ENCODE results near the gene GPX3. TPM values are rescaled to one million over a fixed set of nuclear protein-coding genes. Genes with fewer than 3 reads are reported as not detected.

The GPX3 gene
- total and polyA plus RNA-seq, 2 of the 13 experiments (the other 11 are each of a cell fraction or from before 2014, with no cell fraction given), result 33.8 to 1,892 TPM

DNA sequence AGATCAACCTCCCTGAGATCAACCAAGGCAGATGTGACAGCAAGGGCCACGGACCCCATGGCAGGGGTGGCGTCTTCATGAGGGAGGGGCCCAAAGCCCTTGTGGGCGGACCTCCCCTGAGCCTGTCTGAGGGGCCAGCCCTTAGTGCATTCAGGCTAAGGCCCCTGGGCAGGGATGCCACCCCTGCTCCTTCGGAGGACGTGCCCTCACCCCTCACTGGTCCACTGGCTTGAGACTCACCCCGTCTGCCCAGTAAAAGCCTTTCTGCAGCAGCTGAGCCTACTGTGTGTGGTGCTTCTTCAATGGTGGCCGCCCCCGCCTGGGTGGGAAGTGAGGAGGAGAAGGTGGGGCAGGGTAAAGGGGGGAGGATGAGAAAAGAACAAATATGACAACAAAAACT is 8.3 kb downstream of the GPX3 start (continued):
- TF ChIP-seq SNAPC2 (CRISPR knock-in tag; IDR thresholded peaks at IDR 0.05) (0 out of 2 replicates have a peak, but pooled peaks have one; percentile 23), RBM22 (optimal IDR thresholded peaks at IDR 0.05; ENCODE audit: low read length) (peak; percentile 34), ZNF607 (CRISPR knock-in tag; IDR thresholded peaks at IDR 0.05; ENCODE audit: borderline replicate concordance) (peak; percentile 64), ZBTB39 (CRISPR knock-in tag; IDR thresholded peaks at IDR 0.05) (0 out of 2 replicates have a peak, but pooled peaks have one; percentile 57), ZNF34 (CRISPR knock-in tag; IDR thresholded peaks at IDR 0.05; ENCODE audit: borderline replicate concordance) (no peak), ZNF577 (CRISPR knock-in tag; IDR thresholded peaks at IDR 0.05; ENCODE audit: borderline replicate concordance, low read depth) (no peak), ZC3H13 (CRISPR knock-in tag; IDR thresholded peaks at IDR 0.05) (peak; percentile 92), HNRNPUL1 (IDR thresholded peaks at IDR 0.05; ENCODE audit: low read depth, low read length) (no peak), HNRNPK (IDR thresholded peaks at IDR 0.05; ENCODE audit: low read depth, low read length, poor library complexity, severe bottlenecking) (no peak), PHF5A (CRISPR knock-in tag; IDR thresholded peaks at IDR 0.05; ENCODE audit: low read depth, unreplicated experiment) (no peak), TARDBP (CRISPR knock-in tag; IDR thresholded peaks at IDR 0.05) (peak; percentile 67; the same call in 1 of the 2 replicates), ZNF563 (CRISPR knock-in tag; IDR thresholded peaks at IDR 0.05) (peak; percentile 38; the same call in 1 of the 2 replicates), ZNF878 (CRISPR knock-in tag; IDR thresholded peaks at IDR 0.05) (peak; percentile 67; the same call in 1 of the 2 replicates), RARG (CRISPR knock-in tag; IDR thresholded peaks at IDR 0.05; ENCODE audit: low read depth) (no peak), MEF2D (CRISPR knock-in tag; IDR thresholded peaks at IDR 0.05) (0 out of 2 replicates have a peak, but pooled peaks have one; percentile 14), NFATC3 (CRISPR knock-in tag; IDR thresholded peaks at IDR 0.05) (no peak), RXRB (CRISPR knock-in tag; IDR thresholded peaks at IDR 0.05; ENCODE audit: borderline replicate concordance) (no peak), ZNF83 (CRISPR knock-in tag; IDR thresholded peaks at IDR 0.05; ENCODE audit: borderline replicate concordance) (no peak), BRCA1 (CRISPR knock-in tag; IDR thresholded peaks at IDR 0.05) (no peak), NR2F1 (CRISPR knock-in tag; IDR thresholded peaks at IDR 0.05) (no peak), TBX3 (IDR thresholded peaks at IDR 0.05; ENCODE audit: borderline replicate concordance) (no peak), ZNF546 (CRISPR knock-in tag; conservative IDR thresholded peaks at IDR 0.05) (no peak)
- TF ChIP-seq, protein P1, sequence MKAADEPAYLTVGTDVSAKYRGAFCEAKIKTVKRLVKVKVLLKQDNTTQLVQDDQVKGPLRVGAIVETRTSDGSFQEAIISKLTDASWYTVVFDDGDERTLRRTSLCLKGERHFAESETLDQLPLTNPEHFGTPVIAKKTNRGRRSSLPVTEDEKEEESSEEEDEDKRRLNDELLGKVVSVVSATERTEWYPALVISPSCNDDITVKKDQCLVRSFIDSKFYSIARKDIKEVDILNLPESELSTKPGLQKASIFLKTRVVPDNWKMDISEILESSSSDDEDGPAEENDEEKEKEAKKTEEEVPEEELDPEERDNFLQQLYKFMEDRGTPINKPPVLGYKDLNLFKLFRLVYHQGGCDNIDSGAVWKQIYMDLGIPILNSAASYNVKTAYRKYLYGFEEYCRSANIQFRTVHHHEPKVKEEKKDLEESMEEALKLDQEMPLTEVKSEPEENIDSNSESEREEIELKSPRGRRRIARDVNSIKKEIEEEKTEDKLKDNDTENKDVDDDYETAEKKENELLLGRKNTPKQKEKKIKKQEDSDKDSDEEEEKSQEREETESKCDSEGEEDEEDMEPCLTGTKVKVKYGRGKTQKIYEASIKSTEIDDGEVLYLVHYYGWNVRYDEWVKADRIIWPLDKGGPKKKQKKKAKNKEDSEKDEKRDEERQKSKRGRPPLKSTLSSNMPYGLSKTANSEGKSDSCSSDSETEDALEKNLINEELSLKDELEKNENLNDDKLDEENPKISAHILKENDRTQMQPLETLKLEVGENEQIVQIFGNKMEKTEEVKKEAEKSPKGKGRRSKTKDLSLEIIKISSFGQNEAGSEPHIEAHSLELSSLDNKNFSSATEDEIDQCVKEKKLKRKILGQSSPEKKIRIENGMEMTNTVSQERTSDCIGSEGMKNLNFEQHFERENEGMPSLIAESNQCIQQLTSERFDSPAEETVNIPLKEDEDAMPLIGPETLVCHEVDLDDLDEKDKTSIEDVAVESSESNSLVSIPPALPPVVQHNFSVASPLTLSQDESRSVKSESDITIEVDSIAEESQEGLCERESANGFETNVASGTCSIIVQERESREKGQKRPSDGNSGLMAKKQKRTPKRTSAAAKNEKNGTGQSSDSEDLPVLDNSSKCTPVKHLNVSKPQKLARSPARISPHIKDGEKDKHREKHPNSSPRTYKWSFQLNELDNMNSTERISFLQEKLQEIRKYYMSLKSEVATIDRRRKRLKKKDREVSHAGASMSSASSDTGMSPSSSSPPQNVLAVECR (CRISPR knock-in tag; IDR thresholded peaks at IDR 0.05; ENCODE audit: borderline replicate concordance), result peak; percentile 24; the same call in 1 of the 2 replicates
- TF ChIP-seq, protein P2, sequence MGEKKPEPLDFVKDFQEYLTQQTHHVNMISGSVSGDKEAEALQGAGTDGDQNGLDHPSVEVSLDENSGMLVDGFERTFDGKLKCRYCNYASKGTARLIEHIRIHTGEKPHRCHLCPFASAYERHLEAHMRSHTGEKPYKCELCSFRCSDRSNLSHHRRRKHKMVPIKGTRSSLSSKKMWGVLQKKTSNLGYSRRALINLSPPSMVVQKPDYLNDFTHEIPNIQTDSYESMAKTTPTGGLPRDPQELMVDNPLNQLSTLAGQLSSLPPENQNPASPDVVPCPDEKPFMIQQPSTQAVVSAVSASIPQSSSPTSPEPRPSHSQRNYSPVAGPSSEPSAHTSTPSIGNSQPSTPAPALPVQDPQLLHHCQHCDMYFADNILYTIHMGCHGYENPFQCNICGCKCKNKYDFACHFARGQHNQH (CRISPR knock-in tag; IDR thresholded peaks at IDR 0.05), result 0 out of 2 replicates have a peak, but pooled peaks have one; percentile 16
